Measurements from ENCODE around the gene KLK2.

GRCh38 chr19:50878851-50879250, 5.6 kb downstream of the KLK2 start:
- TF ChIP-seq ARNTL (CRISPR knock-in tag; IDR thresholded peaks at IDR 0.05; ENCODE audit: borderline replicate concordance, low read depth) (no peak), TOX (CRISPR knock-in tag; IDR thresholded peaks at IDR 0.05; ENCODE audit: borderline replicate concordance) (no peak), GLIS3 (CRISPR knock-in tag; IDR thresholded peaks at IDR 0.05) (no peak), ZFP3 (CRISPR knock-in tag; IDR thresholded peaks at IDR 0.05) (no peak)

All from SK-N-SH treated with all-trans-retinoic acid at 6 μM for 48 hours (cell line).